HG03432 (cell line): ENCODE measurements around the gene SSTR3.

ENCODE experiments used
- ATAC-seq: cut with Tn5 transposase; IDR thresholded peaks from one replicate; pipeline ENCODE4 v1.9.1; 2021; ENCODE audit warnings: mild to moderate bottlenecking, moderate library complexity; ENCODE audit not compliant: unreplicated experiment

SSTR3 gene

DNA sequence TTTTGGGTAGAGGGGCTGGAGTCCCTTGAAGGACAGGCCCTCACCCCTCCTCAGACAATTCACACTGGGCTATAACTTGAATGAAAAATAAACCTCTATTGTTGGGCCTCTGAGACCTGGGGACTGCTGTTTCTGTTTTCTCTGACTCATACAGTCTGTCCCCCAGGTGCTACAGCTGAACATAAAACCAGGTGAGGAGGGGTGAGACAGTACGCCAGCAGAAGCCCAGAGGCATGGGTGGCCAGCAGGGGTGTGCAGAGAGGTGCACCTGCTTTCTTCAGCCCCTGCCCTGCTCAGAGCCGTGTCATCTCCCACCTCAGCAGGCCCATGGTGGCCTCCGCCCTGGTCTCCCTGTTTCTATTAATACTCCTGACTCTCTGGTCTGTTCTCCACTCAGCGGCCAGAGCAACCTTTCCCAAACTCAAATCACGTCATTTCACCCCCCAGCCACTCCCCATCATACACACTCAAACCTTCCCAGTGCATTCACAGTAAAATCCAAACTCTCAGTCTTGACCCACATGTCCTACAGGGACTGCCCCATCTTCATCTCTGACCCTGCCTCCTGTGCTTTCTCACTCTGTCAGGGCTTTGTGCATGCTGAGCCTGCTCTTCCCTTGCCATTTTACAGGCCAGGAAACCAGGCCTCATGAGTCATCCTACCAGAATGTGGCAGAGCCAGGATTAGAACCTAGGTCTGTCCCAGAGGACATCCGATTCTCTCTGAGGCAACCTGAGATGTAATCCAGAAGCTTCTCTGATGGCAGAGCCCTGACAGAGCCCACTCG is 57.2 kb downstream of the SSTR3 start:
- no peak for ATAC-seq
